KOPT-K1 (cell line): Measurements from ENCODE around the gene VPS26B.
A peak's percentile ranks its signal among the peaks of the same experiment; 100 is the strongest.
"Not testable (repeated sequence)": the region's sequence is repeated elsewhere in the genome, so short reads cannot be mapped to it uniquely, and the experiment has no call there.

Experiments used
- H3K27ac ChIP-seq: fragments of 200-600 bp; sonication (generic); 2 replicates; pipeline ENCODE4 v1.5.1; 2016; ENCODE audit warnings: antibody characterized with exemption, mild to moderate bottlenecking, low read depth, low read length; ENCODE audit not compliant: poor library complexity, severe bottlenecking
- H3K36me3 ChIP-seq: fragments of 200-600 bp; sonication (generic); 2 replicates; pipeline ENCODE4 v1.5.1; 2017; ENCODE audit warnings: antibody characterized with exemption, mild to moderate bottlenecking, low read length, moderate library complexity; ENCODE audit not compliant: insufficient read depth
- H3K9me3 ChIP-seq: fragments of 200-600 bp; sonication (generic); 2 replicates; pipeline ENCODE4 v1.5.1; 2017; ENCODE audit warnings: antibody characterized with exemption, low read length, mild to moderate bottlenecking; ENCODE audit not compliant: insufficient read depth, poor library complexity, severe bottlenecking

The VPS26B gene

DNA sequence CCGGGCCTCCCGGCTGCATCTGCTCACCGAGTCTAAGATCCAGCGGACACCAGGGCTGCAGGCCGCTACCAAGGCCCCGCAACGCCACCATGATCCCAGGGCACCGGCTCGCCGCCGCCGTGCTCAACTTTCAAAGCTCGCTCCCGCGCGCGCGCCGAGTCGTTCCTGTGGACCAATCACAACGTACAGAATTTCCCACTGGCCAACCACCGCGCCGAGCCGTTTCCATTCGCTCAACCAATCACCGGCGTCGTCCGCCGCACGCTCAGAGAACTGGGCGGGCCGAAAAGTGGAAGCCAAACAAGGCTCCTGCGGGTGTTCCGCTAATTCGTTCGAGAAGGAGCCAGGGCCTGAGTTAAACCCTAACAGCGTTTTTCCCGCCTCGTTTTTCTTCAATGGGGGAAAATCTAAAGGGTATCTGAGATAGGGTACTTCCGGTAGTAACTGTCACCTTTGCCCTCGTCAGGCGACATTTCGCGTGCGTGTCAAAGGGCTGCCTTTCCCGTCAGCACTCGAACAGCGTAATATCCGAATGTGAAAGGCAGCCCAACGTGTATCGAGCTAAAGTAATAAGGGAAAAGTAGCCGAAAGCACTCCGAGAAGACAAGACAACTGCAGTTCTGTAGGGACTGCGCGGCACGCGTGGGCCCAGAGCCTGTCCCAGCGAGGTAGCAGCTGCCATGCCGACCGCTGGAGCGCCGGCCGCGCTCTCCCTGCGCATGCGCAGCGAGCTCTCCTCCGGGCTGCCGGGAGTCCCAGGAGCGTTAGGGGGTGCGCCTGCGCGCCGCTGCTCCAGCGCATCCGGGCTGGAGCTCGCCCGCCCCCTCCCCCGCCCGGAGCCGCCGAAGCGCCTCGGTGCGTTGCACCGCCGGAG, at the start of gene VPS26B, which contains the start of gene NCAPD3:
Gene VPS26B, plus strand, starts transcription at position 836 of the 874 bp plus-strand sequence. CDS start 452 bp downstream, outside the sequence.
Gene NCAPD3, minus strand, starts transcription at position 132 of the 874 bp plus-strand sequence. Its CDS starts 41 bp downstream, at position 91.
- H3K9me3 ChIP-seq, result no peaks in the 10 kb centered on the region
- H3K27ac ChIP-seq, result peak within 1 kb of the TSS; percentile 82

DNA sequence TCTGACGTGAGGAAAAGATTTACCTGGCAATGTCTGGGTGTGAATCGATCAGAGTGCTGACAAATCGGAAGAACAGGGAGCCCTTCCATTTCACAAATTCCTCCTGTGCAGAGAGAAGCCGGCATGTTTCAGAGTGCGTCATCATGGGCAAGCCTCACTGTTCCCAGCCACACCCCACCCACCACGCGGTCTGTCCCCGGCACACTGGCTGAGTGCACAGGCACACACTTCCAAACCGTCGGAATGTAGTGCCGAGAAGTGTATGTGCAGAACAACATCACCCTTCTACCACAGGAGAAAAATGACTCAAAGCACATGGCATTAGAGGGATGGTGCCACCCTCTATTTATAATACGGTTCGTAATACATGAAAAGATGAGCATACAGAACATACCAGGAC, 48.2 kb upstream of the VPS26B start:
- H3K9me3 ChIP-seq, result no peaks in the 10 kb centered on the region
- H3K36me3 ChIP-seq, result peaks cover 100% of the 10 kb centered on the region
- H3K27ac ChIP-seq, result no peak overlapping the region

More for the DNA sequence above, at the start of gene VPS26B, which contains the start of gene NCAPD3:
- H3K36me3 ChIP-seq, result peaks cover 35% of the 10 kb centered on the region

DNA sequence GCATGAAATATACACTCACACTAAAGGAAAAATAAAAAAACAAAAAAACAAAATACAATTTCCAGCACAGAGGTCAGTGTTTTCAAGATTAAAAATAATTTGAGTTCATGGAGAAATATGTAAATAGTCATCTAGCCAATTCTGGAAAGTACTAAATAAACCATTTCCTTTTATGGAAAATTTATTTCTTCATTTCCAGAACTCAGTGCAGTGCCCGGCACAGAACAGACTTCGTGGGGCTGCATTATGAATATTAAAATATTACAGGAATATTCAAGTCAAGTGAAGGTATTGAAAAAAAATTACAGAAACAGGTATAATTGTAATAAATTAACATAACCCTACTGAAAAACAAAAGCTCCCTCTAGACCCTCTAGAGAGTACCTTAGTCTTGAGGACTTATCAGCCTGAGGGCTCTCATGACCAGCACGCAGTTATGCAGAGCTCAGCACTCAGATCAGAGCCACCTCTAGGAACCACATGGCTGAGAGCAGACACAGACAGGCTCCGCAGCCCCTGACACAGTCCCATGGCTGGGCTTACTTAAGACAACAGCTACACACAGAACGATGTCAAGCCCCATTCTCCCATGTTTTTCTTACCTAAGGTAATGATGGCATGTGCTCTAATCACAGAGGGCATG, 46.3 kb upstream of the VPS26B start:
- no peaks in the 10 kb centered on the region for H3K9me3 ChIP-seq
- H3K36me3 ChIP-seq, result peaks cover 100% of the 10 kb centered on the region
- no peak overlapping the region for H3K27ac ChIP-seq

DNA sequence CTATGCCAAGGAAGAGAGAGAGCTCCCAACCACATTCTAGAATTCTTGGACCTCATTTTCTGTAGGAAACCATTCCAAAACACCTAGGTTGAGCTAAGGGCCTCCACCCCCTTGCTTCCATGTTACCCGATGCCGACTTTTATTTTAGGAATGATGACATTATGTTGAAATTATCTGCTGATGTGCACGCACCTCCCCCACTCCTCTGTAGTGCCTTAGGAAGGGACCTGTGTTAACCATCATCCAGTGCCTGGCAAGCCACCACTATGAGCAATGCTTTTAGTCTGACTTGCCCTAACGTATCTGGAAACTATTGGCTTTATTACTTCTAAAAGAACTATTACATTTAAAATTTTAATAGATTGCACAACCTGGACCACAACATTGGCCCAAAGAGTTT, 42.8 kb upstream of the VPS26B start:
- no peak overlapping the region for H3K27ac ChIP-seq
- no peaks in the 10 kb centered on the region for H3K9me3 ChIP-seq
- peaks cover 100% of the 10 kb centered on the region for H3K36me3 ChIP-seq

DNA sequence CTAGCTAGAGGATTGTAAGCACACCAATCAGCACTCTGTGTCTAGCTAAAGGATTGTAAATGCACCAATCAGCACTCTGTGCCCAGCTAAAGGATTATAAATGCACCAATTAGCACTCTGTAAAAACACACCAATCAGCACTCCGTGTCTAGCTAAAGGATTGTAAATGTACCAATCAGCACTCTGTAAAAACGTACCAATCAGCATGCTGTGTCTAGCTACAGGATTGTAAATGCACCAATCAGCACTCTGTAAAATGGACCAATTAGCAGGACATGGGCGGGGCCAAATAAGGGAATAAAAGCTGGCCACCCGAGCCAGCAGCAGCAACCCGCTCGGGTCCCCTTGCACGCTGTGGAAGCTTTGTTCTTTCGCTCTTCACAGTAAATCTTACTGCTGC, 36.4 kb upstream of the VPS26B start:
- not testable (repeated sequence) for H3K27ac ChIP-seq
- Histone ChIP-seq H3K9me3 (peaks cover 19% of the 10 kb centered on the region), H3K36me3 (peaks cover 100% of the 10 kb centered on the region)

DNA sequence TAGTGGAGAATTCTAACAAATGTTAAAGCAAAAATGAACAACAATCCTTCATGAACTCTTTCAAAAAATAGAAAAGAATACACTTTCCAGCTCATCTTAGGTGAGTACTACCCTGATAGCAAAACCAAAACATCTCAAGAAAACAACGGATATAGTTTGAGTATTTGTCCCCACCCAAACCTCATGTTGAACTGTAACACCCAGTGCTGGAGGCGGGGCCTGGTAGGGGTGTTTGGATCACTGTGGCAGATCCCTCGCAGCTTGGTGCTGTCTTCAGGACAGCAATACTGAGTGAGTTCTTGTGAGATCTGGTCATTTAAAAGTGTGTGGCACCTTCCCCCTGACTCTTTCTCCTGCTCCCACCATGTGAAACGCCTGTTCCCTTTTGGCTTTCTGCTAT, 27.7 kb upstream of the VPS26B start:
- no peaks in the 10 kb centered on the region for H3K9me3 ChIP-seq
- H3K27ac ChIP-seq, result no peak overlapping the region
- peaks cover 100% of the 10 kb centered on the region for H3K36me3 ChIP-seq

DNA sequence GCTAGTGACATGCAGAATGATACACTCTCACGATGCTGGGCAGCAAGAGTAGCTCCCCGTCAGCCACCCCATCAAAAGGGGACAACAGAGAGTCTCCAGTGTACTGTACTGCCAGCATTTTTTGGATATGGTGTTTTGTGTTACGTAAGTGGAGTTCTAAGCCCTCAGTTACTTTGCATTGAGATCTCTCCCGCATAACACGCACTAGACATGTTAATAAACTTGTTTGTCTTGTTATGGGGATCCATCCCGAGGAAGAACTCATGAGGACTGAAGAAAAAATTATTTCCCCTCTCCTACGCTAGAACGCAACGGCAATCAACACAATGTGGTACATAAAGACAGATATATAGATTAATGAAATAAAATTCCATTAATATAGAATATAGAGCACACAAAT, 24.9 kb upstream of the VPS26B start:
- Histone ChIP-seq H3K27ac (no peak overlapping the region), H3K36me3 (peaks cover 100% of the 10 kb centered on the region), H3K9me3 (no peaks in the 10 kb centered on the region)

DNA sequence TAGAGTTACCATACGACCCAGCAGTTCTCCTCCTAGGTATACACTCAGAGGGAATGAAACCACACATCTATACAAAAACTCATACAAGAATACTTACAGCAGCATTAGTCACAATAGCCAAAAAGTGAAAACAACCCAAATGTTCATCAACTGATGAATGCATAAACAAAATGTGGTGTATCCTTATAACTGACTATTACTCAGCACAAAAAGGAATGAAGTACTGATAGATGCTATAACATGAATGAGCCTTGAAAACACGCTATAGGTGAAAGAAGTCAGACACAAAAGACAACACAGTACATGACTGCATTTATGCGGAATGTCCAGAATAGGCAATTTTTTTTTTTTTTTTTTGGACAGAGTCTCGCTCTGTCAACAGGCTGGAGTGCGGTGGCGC, 23.8 kb upstream of the VPS26B start:
- no peaks in the 10 kb centered on the region for H3K9me3 ChIP-seq
- H3K27ac ChIP-seq, result no peak overlapping the region
- peaks cover 100% of the 10 kb centered on the region for H3K36me3 ChIP-seq

DNA sequence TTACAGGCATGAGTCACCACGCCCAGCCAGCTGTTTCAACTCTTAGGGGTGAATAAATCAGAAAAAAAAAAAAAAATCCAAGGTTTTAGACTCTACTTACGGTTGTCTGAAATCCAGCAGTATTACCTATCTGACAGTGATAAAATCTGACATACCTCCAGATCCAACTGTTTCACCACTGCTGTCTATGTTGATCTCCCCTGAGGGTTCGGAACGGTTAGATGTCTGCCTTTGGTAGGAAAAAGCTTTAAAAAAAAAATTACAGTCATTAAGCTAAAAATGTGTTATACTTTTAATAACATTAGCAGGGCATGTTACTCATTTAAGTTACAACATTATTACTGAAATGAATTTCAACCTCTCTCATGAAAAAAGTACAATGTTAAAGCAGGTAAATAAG, 21.8 kb upstream of the VPS26B start:
- Histone ChIP-seq H3K9me3 (no peaks in the 10 kb centered on the region), H3K27ac (no peak overlapping the region), H3K36me3 (peaks cover 100% of the 10 kb centered on the region)

DNA sequence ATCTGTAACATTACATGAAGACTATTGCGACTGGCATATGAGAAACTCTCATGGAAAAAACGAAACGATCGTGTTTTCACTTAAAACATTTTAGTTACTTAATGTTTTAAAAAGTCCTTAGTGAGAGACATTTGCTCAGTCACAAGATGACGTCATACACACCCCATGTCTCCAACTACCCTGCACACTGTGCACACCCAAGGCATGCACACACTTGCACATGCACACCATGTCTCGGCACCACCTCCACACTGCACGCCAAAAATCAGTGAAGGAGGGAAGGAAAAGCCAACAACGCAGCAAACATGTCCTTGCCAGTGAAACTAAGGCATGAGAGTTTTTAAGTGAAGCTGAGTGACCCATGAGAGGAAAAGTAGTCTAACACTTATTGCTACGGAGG, 18.7 kb upstream of the VPS26B start:
- Histone ChIP-seq H3K27ac (no peak overlapping the region), H3K9me3 (no peaks in the 10 kb centered on the region), H3K36me3 (peaks cover 100% of the 10 kb centered on the region)

DNA sequence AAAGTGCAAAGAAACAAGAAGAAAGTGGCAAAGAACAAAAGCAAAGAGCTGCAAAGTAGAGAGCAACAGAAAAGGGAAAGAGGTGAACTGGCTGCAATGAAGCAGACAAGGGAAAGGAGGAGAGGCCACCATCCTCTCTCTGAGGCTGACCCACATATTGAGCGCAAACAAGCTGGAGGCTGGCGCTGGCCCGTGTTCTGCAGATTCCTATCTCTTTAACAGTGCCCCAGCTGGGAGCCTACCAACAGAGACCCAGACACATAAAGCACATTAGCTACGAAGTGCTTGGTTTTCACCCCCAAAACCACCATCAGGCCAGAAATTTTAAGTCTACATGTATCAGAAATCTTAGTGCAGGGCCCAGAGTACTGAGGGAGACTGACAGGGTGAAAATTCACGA, 18.3 kb upstream of the VPS26B start:
- Histone ChIP-seq H3K36me3 (peaks cover 100% of the 10 kb centered on the region), H3K9me3 (no peaks in the 10 kb centered on the region), H3K27ac (no peak overlapping the region)

DNA sequence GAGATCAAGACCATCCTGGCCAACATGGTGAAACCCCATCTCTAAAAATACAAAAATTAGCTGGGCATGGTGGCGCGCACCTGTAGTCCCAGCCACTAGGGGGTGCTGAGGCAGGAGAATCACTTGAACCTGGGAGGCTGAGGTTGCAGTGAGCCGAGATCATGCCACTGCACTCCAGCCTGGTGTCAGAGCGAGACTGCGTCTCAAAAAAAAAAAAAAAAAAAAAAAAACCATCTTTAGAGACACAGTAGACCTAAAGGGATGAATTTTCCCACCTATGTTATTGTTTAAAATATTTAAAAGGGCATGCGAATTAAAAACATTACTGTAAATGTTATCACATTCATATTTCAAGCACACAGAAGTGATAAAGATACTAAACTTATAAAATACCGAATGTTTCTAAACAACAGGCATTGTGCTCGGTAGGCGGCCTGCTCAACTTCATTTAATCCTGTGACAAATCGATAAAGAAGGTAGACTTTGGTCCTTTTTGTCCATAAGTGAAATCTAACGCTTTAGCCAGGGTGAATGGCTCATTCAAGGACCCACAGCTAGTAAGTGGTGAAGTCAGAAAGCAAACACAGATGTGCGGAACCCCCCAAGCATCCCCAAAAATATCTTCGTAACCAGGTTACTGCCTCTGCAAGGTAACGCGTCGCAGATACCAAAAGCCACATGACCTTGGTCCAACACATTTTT, 16.8 kb upstream of the VPS26B start:
- H3K36me3 ChIP-seq, result peaks cover 100% of the 10 kb centered on the region
- H3K9me3 ChIP-seq, result no peaks in the 10 kb centered on the region
- no peak overlapping the region for H3K27ac ChIP-seq

DNA sequence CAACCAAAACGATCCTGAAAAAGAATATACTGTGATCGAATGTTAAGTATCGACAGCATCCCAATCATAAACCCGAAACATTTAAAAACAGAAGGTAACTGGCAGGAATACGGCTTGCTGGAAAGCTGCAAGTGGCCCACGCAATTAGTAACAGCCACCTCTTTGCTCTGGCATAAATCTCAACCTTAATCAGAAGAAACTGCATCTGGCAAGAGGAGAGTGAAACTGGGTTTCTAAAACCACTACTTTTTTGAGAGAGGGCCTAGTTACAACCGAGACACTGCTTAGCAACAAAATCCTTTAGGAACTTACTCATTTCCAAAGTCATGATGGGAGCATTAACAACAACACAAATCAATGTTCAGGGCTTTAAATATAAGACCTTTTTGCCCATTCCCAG, 8.6 kb upstream of the VPS26B start:
- Histone ChIP-seq H3K36me3 (peaks cover 99% of the 10 kb centered on the region), H3K27ac (no peak overlapping the region), H3K9me3 (no peaks in the 10 kb centered on the region)

DNA sequence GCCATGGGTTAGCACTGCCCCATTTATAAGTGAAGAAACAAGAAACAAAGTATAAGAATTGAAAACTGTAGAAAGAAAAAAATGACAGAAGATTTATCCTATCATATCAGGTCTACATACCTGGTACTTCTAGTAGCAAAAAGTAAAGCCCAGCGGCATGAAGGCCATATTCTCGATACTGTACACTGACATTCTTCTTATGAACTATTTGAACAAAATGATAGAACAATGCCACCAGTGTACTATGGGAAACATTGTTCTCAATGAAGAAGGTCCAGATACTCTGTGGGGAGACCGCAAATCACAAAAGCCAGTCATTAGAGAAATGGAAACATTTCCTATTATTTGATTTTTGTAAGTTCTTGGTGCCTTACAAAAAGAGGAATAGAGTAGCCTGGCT, 7.7 kb upstream of the VPS26B start:
- no peaks in the 10 kb centered on the region for H3K9me3 ChIP-seq
- H3K27ac ChIP-seq, result no peak overlapping the region
- peaks cover 97% of the 10 kb centered on the region for H3K36me3 ChIP-seq

DNA sequence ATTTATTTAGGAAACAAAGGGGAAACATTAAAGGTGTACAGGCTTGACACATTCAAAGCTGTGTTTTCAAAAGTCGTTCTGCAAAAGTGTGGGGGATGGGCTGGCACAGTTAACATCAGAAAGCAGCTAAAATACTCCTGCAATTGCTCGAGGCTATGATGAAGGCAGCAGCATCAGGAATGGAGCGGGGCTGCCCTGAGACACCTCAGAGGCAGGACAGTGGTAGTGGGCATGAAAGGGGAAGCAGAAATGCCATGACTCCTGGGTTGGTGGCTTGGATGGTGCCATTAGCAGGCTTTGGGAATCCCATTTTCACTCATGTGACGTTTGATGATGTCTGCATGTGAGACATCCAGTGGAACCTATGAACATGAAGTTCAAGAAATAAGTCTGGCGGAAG, 1.4 kb upstream of the VPS26B start:
- H3K27ac ChIP-seq, result peak overlapping the region; percentile 82

More for the DNA sequence above, 1.4 kb upstream of the VPS26B start:
- no peaks in the 10 kb centered on the region for H3K9me3 ChIP-seq
- peaks cover 45% of the 10 kb centered on the region for H3K36me3 ChIP-seq
